Fibroblast of skin of right biceps (primary cell): Measurements from ENCODE around the gene ZMYND15.

Experiments used
- DNase-seq: peaks from one replicate; pipeline ENCODE4 v3.0.0-alpha.2; 2013

The ZMYND15 gene

GRCh38 chr17:4717791-4718190 is 21.8 kb upstream of the ZMYND15 start:
- DNase-seq, result no peak

DNA sequence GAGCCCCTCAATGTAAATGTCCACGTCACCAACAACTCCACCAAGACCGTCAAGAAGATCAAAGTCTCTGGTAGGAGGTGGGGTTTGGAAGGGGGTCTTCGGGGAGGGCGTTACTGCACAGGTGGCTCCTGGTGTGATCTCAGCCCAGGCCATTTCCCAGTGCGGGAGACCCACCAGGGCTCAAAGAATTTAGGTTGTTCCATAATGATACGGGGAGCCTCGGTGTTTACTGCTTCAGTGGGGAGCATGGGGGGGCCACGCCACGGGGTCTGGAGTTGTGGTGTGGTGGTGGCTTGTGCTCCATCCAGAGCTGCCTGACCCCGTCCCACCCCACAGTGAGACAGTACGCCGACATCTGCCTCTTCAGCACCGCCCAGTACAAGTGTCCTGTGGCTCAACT is 21.4 kb upstream of the ZMYND15 start:
- no peak for DNase-seq

- no peak for DNase-seq
Measured at GRCh38 chr17:4719146-4719545, 20.5 kb upstream of the ZMYND15 start.

DNA sequence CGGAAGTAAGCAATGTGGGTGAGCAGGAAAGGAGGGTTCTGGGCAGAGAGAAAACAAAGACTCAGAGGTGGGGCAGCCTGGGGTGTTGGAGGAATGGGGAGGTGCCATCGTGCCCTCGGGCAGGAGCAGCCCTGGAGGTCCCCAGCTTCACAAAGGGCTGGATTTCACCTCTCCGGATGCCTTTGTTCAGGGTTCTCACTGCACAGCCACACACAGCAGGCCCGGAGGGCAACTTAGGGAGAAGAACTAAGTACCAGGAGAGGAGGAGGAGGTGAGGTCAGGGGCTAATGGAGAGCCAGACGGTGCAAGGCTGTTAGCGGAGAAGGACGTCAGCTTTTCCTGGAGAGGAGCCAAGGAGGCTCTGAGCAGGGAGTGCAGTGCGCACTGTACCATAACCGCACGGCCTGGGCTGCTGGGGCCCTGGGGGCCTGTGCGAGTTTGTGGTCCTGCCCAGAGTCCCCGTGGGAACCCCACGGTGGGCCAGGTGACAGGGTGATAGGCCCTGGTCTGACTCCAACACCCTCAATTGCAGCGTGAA is 19.9 kb upstream of the ZMYND15 start:
- DNase-seq, result no peak

DNA sequence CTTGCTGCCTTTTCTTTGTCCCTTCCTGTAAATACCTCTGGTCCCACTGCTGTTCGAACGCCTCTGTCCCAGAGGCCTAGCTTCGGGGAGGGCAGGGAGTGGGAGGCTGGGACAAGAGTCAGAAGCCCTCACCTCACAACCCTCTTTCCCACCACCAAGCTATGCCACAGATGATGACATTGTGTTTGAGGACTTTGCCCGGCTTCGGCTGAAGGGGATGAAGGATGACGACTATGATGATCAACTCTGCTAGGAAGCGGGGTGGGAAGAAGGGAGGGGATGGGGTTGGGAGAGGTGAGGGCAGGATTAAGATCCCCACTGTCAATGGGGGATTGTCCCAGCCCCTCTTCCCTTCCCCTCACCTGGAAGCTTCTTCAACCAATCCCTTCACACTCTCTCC is 18.8 kb upstream of the ZMYND15 start:
- no peak for DNase-seq

DNA sequence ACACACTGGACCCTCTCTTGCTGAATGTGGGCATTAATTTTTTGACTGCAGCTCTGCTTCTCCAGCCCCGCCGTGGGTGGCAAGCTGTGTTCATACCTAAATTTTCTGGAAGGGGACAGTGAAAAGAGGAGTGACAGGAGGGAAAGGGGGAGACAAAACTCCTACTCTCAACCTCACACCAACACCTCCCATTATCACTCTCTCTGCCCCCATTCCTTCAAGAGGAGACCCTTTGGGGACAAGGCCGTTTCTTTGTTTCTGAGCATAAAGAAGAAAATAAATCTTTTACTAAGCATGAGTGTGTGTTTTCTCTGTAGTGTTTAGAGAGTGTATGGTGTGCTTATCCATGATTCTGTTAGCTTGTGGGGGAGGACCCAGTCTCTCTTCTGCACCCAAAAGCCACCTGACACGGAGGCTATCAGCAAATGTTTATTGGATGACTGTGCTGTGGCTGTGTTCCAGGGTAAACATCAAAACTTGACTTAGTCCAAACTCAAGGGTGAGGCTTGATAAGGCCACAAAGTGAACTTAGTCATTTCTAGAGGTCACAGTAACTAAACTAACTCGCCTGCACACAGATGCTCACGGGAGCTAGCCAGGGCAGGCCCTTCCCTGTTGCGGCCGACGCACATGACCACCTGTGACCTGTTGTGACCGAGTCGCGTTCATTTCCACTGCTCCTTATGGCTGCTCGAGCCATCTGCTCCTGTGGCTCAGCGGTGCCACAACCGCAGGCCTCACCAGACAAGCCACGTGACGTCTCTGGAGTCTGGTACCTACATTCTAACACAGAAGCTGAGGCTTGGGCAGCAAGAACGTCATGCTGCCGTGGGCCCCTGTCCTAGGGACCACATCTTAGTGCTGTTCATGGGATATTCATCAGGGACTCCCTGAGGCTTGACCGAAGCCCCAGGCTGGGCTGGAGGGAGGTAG is 18.2 kb upstream of the ZMYND15 start:
- DNase-seq, result peak; percentile 22

GRCh38 chr17:4722678-4723240 is 16.9 kb upstream of the ZMYND15 start:
- no peak for DNase-seq

GRCh38 chr17:4724650-4725049 is 15.0 kb upstream of the ZMYND15 start:
- no peak for DNase-seq

DNA sequence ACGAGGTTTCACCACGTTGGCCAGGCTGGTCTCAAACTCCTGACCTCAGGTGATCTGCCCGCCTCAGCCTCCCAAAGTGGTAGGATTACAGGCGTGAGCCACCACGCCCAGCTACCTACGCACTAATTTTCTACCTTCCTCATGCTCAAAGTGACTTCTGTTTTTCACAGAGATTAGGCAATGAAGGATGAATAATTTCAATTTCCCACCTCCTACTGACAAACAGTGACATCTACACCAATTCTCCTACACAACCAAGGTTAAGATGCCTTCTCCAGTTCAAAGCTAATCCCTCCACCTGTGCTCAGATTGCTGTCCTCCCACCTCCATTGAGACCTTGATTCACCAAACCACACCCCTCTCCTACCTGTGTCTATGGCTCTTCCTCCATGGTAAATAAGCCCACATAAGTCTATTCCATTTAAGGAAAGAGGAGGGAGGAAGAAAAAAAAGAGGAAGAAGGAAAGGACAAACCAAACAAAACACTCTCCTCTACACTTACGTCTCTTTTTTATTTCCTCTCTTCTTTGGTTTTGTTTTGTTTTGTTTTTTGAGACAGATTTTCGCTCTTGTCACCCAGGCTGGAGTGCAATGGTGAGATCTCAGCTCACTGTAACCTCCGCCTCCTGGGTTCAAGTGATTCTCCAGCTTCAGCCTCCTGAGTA is 13.9 kb upstream of the ZMYND15 start:
- DNase-seq, result no peak

DNA sequence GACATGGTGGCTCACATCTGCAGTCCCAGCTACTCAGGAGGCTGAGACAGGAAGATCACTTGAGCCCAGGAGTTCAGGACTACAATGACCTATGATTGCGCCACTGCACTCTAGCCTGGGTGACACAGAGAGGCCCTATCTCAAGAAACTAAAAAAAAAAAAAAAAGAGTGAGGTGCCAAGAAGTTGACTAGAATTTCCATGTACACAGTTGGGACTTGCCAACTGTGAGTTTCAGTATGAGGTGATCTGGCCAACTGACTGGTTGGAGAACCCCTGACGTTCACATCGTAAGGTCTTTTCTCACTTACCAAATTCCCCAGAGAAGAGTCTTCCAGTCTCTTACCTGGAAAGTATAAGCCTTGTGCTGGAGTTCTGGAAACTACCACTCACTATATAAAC is 11.5 kb upstream of the ZMYND15 start:
- DNase-seq, result no peak

GRCh38 chr17:4733073-4733531 is 6.5 kb upstream of the ZMYND15 start:
- DNase-seq, result no peak

- DNase-seq, result no peak
Measured at GRCh38 chr17:4734857-4735475, 4.7 kb upstream of the ZMYND15 start.

DNA sequence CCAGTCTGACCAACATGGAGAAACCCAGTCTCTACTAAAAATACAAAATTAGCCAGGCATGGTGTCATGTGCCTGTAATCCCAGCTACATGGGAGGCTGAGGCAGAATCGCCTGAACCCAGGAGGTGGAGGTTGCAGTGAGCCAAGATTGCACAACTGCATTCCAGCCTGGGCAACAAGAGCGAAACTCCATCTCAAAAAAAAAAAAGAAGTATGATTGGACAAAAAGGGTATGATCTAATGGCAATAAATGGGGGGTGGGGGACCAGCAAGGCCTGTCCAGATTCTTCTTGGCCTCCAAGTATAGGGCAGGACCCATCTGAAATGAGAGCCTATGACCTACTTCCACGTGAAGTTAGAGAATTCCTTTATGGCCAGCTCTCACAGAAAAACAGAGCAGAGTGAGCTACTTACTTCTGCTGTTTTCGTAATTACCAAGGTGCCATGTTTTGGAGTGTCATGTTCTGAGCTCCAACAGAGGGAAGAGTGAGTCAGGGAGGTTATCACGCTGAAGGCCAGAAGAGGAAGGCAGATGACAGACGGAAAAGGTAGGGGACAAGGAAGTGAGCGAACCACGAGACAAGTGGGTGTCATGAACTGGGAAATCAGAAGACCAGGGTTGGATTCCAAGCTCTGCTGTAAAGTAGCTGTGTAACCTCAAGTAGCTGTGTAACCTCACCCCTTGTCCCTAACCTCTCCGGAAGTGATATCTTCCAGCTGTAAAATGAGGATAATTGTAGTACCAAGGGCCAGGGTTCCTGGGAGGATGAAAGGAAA is 3.6 kb upstream of the ZMYND15 start:
- DNase-seq, result no peak

DNA sequence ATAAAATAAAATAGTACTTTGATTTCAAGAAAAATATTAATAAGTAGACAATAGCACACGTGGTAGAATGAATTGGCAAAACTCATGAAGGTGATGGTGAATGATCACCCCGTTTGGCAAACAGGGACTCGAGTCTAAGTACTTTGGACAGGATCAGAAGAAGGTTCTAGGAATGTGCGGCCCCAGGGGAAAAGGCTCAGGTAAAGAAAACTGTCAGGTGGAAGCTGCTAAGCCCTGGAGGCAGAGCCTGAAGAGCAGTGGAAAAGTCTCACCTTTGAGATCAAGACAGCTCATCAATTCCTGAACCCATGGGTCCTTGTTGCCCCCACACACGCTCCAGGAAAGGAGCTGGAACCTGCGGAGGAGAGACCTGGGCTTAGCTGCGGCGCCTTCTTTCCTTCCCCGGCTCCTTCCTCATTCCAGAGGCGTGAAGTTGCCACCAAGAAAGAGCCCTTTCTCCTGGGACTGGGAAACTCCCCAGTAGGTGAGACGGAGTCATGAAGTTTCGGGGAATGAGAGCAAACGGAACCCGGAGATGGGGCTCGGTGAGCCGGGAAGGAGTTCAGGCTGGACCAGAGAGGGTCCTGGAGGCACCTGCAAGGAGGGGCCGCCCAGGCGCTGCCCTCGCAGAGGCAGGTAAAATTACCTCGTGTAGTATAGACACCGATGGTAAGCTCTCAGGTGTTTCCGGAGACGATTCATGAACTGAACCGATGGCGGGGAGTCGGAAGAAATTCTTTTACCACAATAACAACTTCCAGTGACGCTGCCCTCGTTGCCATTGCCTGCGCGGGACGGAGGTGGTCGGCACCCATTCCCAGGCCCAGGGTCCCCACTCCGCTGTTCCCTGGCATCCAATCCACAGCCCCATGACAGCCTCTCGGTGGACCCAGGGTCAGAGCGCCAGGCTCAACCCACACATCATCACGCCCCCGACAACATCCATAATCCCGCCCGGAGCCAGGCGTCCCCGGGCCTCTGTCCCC is 1.2 kb upstream of the ZMYND15 start:
- DNase-seq, result no peak

- no peak for DNase-seq
Measured at GRCh38 chr17:4740025-4740351, 355 bp downstream of the ZMYND15 start.

DNA sequence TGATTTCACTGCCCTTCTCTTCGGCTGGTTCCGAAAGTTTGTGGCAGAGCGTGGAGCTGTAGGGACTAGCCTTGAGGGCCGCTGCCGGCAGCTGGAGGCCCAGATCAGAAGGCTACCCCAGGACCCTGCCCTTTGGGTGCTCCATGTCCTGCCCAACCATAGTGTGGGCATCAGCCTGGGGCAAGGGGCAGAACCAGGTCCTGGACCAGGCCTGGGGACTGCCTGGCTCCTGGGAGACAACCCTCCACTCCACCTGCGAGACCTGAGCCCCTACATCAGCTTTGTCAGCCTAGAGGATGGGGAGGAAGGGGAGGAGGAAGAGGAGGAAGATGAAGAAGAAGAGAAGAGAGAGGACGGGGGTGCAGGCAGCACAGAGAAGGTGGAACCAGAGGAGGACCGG is 951 bp downstream of the ZMYND15 start:
- DNase-seq, result no peak

- no peak for DNase-seq
Measured at GRCh38 chr17:4741544-4741943, 1.9 kb downstream of the ZMYND15 start.

DNA sequence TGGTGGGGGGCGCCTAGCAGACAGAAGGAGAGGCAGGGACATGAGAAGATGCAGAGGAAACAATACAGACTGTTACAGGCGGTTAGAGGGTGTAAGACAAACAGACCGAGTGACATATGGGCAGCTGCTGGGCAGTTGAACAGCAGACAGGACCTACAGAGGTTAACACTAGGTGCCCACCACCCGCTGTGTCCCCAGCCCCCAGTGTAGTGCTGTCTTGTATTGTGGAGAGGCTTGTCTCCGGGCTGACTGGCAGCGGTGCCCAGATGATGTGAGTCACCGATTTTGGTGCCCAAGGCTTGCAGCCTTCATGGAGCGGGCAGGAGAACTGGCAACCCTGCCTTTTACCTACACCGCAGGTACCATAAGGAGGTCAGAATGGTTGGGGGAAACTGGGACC is 2.5 kb downstream of the ZMYND15 start:
- no peak for DNase-seq

DNA sequence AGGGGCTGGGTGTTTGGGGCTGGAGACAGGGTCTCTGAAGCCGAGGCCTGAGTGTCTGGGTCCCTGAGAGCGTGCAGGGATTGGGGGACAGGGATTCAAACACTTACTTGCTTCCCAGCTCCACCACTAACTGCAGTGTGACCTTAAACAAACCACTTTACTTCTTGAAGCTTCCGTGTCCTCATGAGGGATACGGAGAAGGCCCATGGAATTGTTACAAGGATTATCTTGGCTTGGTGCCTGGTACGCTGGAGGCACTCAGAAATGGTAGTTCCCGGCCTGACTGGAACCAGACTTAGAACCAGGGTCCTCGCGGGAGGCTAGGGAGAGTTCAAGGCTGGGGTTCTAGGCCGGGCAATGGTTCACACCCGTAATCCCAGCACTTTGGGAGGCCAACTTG is 3.0 kb downstream of the ZMYND15 start:
- DNase-seq, result no peak

GRCh38 chr17:4743216-4743615 is 3.6 kb downstream of the ZMYND15 start:
- no peak for DNase-seq

DNA sequence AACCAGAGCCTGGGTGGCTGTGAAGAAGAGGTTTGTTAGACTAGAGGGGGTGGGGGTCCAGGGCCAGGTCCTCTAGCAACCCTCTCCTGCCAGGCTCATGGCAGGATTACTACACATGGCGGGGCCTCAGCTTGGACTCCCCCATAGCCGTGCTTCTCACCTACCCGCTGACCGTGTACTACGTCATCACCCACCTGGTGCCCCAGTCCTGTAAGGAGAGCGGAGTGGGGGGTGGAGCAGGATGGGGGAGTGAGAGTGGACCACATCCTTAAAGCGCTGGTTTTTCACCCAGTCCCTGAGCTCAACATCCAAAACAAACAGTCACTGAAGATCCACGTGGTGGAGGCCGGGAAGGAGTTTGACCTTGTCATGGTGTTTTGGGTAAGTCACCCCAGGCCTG is 4.3 kb downstream of the ZMYND15 start:
- no peak for DNase-seq
